Liver (tissue), 9 donors: ENCODE results near the gene FGR. TPM values are rescaled to one million over a fixed set of nuclear protein-coding genes. Genes with fewer than 3 reads are reported as not detected.

ENCODE experiments used
- DNase-seq: peaks from one replicate; pipeline ENCODE4 v3.0.0-alpha.2; 2017; ENCODE audit warnings: low spot score
- H3K27ac ChIP-seq, 2 donors: one replicate each; pipeline ENCODE4 v1.7.0; 2013; ENCODE audit warnings: inconsistent platforms in 2 of 2, low read length in 2 of 2, control low read depth in 1 of 2, low read depth in 1 of 2, mild to moderate bottlenecking in 1 of 2
- H3K27me3 ChIP-seq, 4 donors: one replicate each; pipeline versions ENCODE4 v1.6.1 to v1.7.0; 2013; ENCODE audit warnings: low read length in 3 of 4, inconsistent platforms in 1 of 4, mild to moderate bottlenecking in 1 of 4, moderate library complexity in 1 of 4; ENCODE audit not compliant: control insufficient read depth in 4 of 4, insufficient read depth in 4 of 4
- H3K36me3 ChIP-seq, 4 donors: one replicate each; pipeline versions ENCODE4 v1.6.1 to v1.7.0; 2013; ENCODE audit warnings: low read length in 3 of 4, mild to moderate bottlenecking in 3 of 4, low read depth in 1 of 4, moderate library complexity in 1 of 4; ENCODE audit not compliant: control insufficient read depth in 4 of 4, insufficient read depth in 3 of 4
- H3K4me1 ChIP-seq, 4 donors: one replicate each; pipeline versions ENCODE4 v1.6.1 to v1.7.0; 2013; ENCODE audit warnings: low read length in 3 of 4, mild to moderate bottlenecking in 3 of 4, moderate library complexity in 1 of 4; ENCODE audit not compliant: control insufficient read depth in 4 of 4, insufficient read depth in 4 of 4
- H3K4me3 ChIP-seq, 3 donors: one replicate each; pipeline versions ENCODE4 v1.6.1 to v1.7.0; 2013; ENCODE audit warnings: low read length in 3 of 3, control low read depth in 1 of 3, low read depth in 1 of 3, mild to moderate bottlenecking in 1 of 3
- H3K9ac ChIP-seq, 2 donors: one replicate each; pipeline ENCODE4 v1.7.0; 2013; ENCODE audit warnings: low read length in 2 of 2, mild to moderate bottlenecking in 2 of 2, moderate library complexity in 2 of 2, control low read depth in 1 of 2, low read depth in 1 of 2
- H3K9me3 ChIP-seq, 4 donors: one replicate each; pipeline versions ENCODE4 v1.6.1 to v1.7.0; 2013; ENCODE audit warnings: low read length in 3 of 4; ENCODE audit not compliant: control insufficient read depth in 4 of 4
- ATF3 ChIP-seq: IDR thresholded peaks from 2 replicates; pipeline ENCODE4 v1.6.1; 2016; ENCODE audit warnings: antibody characterized with exemption
- EGR1 ChIP-seq, 2 donors: IDR thresholded peaks; 2 replicates each; pipeline ENCODE4 v1.6.1; 2016 to 2018; ENCODE audit warnings: antibody characterized with exemption in 2 of 2, low read depth in 2 of 2
- FOXA1 ChIP-seq: IDR thresholded peaks from 2 replicates; pipeline ENCODE4 v1.6.1; 2016; ENCODE audit warnings: antibody characterized with exemption
- FOXA2 ChIP-seq: IDR thresholded peaks from 2 replicates; pipeline ENCODE4 v1.6.1; 2016; ENCODE audit warnings: antibody characterized with exemption
- GABPA ChIP-seq, 2 donors: IDR thresholded peaks in 1 of 2; conservative IDR thresholded peaks in 1 of 2; 2 replicates each; pipeline ENCODE4 v1.6.1; 2016; ENCODE audit warnings: antibody characterized with exemption in 2 of 2, mild to moderate bottlenecking in 1 of 2, moderate library complexity in 1 of 2
- HNF4A ChIP-seq, 2 donors: conservative IDR thresholded peaks; 2 replicates each; pipeline ENCODE4 v1.6.1; 2016; ENCODE audit warnings: antibody characterized with exemption in 2 of 2, mild to moderate bottlenecking in 2 of 2
- HNF4G ChIP-seq: IDR thresholded peaks from 2 replicates; pipeline ENCODE4 v1.6.1; 2016; ENCODE audit warnings: antibody characterized with exemption
- JUND ChIP-seq, 2 donors: IDR thresholded peaks; 2 replicates each; pipeline ENCODE4 v1.6.1; 2016; ENCODE audit warnings: antibody characterized with exemption in 2 of 2
- NR2F2 ChIP-seq: IDR thresholded peaks from 2 replicates; pipeline ENCODE4 v1.6.1; 2016; ENCODE audit warnings: antibody characterized with exemption
- RAD21 ChIP-seq, 2 donors: IDR thresholded peaks; 2 replicates each; pipeline ENCODE4 v1.6.1; 2016; ENCODE audit warnings: antibody characterized with exemption in 2 of 2, mild to moderate bottlenecking in 2 of 2
- SP1 ChIP-seq: IDR thresholded peaks from 2 replicates; pipeline ENCODE4 v1.6.1; 2018; ENCODE audit warnings: antibody characterized with exemption, mild to moderate bottlenecking
- TAF1 ChIP-seq: conservative IDR thresholded peaks from 2 replicates; pipeline ENCODE4 v1.6.1; 2016; ENCODE audit warnings: antibody characterized with exemption, mild to moderate bottlenecking
- YY1 ChIP-seq: IDR thresholded peaks from 2 replicates; pipeline ENCODE4 v1.6.1; 2016; ENCODE audit warnings: antibody characterized with exemption, mild to moderate bottlenecking
- WGBS: extraction: QIAGEN DNeasy Blood & Tissue Kit; methylation state at CpG from one replicate; pipeline ENCODE4 v1.1.7; 2013; 5-methylcytosine and 5-hydroxymethylcytosine counted together
- polyA plus RNA-seq, 2 donors: library from polyadenylated mRNA; stranded (reverse) in 1 of 2; unstranded in 1 of 2; fragments of 200-250 nt in 1 of 2; fragments of >200 nt in 1 of 2; fragmentation: Nextera tagmentation in 1 of 2; extraction: Ambion mirVana in 1 of 2; gene quantifications; one replicate each; pipeline versions ENCODE4 v1.2.1 to v1.2.3, GENCODE V29; 2013 to 2015
- total RNA-seq, 2 donors: library from RNA; depleted of rRNA; stranded (reverse); fragments of >200 nt; gene quantifications; one replicate each; pipeline ENCODE4 v1.2.3, GENCODE V29; 2014
- TF ChIP-seq, protein P1 (sequence below): IDR thresholded peaks from 2 replicates; pipeline ENCODE4 v1.6.1; 2016; ENCODE audit warnings: antibody characterized with exemption, mild to moderate bottlenecking
- TF ChIP-seq, protein P2 (sequence below): IDR thresholded peaks from 2 replicates; pipeline ENCODE4 v1.6.1; 2016; ENCODE audit warnings: antibody characterized with exemption
- TF ChIP-seq, protein P3 (sequence below): fragments of 150-350 bp; IDR thresholded peaks from 2 replicates; pipeline ENCODE4 v1.5.1; 2017; ENCODE audit warnings: improper control_type of control experiment, low read depth, low read length; ENCODE audit not compliant: missing input control
- TF ChIP-seq, protein P4 (sequence below): IDR thresholded peaks from 2 replicates; pipeline ENCODE4 v1.6.1; 2016; ENCODE audit warnings: antibody characterized with exemption
- donor health status: healthy.
- donor health status: healthy.
- donor health status: healthy.
- donor health status: healthy.
- donor health status: healthy.

Gene FGR
- total and polyA plus RNA-seq, 4 donors, result 2.8 to 20.2 (median 6.2) TPM

DNA sequence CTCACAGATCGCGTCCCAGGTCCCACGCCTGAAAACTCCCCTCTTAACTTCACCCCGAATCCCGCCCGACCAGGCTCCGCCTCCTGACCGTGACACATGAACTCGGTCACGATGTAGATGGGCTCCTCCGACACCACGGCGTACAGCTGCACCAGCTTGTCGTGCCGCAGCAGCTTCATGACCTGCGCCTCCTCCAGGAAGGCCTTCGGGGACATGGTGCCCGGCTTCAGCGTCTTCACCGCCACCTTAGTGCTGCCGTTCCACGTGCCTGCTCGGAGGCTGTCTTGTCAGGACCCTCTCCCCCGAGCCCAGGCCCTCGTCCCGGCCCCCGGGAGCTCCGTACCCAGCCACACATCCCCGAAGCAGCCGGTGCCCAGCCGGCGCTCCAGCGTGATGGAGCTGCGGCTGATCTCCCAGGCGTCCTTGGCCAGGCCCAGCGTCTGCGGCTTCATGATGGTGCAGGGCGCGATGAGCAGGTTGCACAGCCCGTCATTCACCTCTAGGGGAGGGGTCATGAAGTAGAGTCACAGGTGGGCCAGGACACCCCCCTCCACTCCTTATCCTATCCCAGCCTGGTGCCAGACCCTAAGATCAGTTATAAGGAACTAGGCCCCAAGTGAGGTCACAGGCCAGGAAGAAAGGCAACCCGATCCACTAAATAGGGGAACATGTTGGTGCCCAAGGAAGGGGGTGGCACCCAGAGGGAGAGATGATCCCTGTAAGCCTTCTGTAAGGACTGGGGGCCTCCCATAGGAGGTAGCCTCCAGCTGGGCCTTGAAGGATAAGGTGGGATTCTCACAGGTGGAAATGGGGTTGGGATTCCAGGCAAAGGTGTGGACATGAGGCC is 19.4 kb downstream of the FGR start:
- no peak for DNase-seq
- TF ChIP-seq YY1 (no peak), ATF3 (no peak), FOXA2 (no peak), TAF1 (no peak), SP1 (no peak), NR2F2 (no peak), EGR1 (IDR thresholded peaks at IDR 0.05; ENCODE audit: low read depth in 2 of 2) (no peak)
- TF ChIP-seq, protein P1, sequence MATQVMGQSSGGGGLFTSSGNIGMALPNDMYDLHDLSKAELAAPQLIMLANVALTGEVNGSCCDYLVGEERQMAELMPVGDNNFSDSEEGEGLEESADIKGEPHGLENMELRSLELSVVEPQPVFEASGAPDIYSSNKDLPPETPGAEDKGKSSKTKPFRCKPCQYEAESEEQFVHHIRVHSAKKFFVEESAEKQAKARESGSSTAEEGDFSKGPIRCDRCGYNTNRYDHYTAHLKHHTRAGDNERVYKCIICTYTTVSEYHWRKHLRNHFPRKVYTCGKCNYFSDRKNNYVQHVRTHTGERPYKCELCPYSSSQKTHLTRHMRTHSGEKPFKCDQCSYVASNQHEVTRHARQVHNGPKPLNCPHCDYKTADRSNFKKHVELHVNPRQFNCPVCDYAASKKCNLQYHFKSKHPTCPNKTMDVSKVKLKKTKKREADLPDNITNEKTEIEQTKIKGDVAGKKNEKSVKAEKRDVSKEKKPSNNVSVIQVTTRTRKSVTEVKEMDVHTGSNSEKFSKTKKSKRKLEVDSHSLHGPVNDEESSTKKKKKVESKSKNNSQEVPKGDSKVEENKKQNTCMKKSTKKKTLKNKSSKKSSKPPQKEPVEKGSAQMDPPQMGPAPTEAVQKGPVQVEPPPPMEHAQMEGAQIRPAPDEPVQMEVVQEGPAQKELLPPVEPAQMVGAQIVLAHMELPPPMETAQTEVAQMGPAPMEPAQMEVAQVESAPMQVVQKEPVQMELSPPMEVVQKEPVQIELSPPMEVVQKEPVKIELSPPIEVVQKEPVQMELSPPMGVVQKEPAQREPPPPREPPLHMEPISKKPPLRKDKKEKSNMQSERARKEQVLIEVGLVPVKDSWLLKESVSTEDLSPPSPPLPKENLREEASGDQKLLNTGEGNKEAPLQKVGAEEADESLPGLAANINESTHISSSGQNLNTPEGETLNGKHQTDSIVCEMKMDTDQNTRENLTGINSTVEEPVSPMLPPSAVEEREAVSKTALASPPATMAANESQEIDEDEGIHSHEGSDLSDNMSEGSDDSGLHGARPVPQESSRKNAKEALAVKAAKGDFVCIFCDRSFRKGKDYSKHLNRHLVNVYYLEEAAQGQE, result no peak
- TF ChIP-seq, protein P2, sequence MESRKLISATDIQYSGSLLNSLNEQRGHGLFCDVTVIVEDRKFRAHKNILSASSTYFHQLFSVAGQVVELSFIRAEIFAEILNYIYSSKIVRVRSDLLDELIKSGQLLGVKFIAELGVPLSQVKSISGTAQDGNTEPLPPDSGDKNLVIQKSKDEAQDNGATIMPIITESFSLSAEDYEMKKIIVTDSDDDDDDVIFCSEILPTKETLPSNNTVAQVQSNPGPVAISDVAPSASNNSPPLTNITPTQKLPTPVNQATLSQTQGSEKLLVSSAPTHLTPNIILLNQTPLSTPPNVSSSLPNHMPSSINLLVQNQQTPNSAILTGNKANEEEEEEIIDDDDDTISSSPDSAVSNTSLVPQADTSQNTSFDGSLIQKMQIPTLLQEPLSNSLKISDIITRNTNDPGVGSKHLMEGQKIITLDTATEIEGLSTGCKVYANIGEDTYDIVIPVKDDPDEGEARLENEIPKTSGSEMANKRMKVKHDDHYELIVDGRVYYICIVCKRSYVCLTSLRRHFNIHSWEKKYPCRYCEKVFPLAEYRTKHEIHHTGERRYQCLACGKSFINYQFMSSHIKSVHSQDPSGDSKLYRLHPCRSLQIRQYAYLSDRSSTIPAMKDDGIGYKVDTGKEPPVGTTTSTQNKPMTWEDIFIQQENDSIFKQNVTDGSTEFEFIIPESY, result no peak
- TF ChIP-seq, protein P3, sequence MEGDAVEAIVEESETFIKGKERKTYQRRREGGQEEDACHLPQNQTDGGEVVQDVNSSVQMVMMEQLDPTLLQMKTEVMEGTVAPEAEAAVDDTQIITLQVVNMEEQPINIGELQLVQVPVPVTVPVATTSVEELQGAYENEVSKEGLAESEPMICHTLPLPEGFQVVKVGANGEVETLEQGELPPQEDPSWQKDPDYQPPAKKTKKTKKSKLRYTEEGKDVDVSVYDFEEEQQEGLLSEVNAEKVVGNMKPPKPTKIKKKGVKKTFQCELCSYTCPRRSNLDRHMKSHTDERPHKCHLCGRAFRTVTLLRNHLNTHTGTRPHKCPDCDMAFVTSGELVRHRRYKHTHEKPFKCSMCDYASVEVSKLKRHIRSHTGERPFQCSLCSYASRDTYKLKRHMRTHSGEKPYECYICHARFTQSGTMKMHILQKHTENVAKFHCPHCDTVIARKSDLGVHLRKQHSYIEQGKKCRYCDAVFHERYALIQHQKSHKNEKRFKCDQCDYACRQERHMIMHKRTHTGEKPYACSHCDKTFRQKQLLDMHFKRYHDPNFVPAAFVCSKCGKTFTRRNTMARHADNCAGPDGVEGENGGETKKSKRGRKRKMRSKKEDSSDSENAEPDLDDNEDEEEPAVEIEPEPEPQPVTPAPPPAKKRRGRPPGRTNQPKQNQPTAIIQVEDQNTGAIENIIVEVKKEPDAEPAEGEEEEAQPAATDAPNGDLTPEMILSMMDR, result no peak
- Histone ChIP-seq H3K9ac (no peak overlapping the region), H3K36me3 (no peaks in the 10 kb centered on the region), H3K4me1 (no peaks in the 10 kb centered on the region), H3K27ac (no peak overlapping the region), H3K27me3 (peaks cover 0 to 3% (median 0%) of the 10 kb centered on the region in 4 donors), H3K9me3 (no peaks in the 10 kb centered on the region), H3K4me3 (no peak overlapping the region)
- 81% methylated on average over 41 of the region's 41 CpGs for WGBS

GRCh38 chr1:27614625-27615344 is 20.2 kb downstream of the FGR start:
- Histone ChIP-seq H3K9ac (no peak overlapping the region), H3K27me3 (peaks cover 0 to 3% (median 0%) of the 10 kb centered on the region in 4 donors), H3K27ac (no peak overlapping the region), H3K4me3 (no peak overlapping the region), H3K9me3 (no peaks in the 10 kb centered on the region), H3K4me1 (no peaks in the 10 kb centered on the region), H3K36me3 (no peaks in the 10 kb centered on the region)
- TF ChIP-seq FOXA1 (no peak), RAD21 (IDR thresholded peaks at IDR 0.05) (no peak), TAF1 (no peak), ATF3 (no peak), SP1 (no peak), GABPA (IDR thresholded peaks at IDR 0.05 in 1 of 2, conservative IDR thresholded peaks at IDR 0.05 in 1 of 2) (no peak), HNF4G (no peak), HNF4A (conservative IDR thresholded peaks at IDR 0.05) (no peak), JUND (IDR thresholded peaks at IDR 0.05) (no peak), EGR1 (IDR thresholded peaks at IDR 0.05; ENCODE audit: low read depth in 2 of 2) (no peak), FOXA2 (no peak)
- TF ChIP-seq, protein P2, result no peak
- TF ChIP-seq, protein P4, sequence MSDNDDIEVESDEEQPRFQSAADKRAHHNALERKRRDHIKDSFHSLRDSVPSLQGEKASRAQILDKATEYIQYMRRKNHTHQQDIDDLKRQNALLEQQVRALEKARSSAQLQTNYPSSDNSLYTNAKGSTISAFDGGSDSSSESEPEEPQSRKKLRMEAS, result no peak
- 30% methylated on average over 26 of the region's 26 CpGs for WGBS
- no peak for DNase-seq
